HCT116 (cell line): ENCODE measurements around the gene RHBDD3.

Source experiments
- CTCF ChIP-seq, 3 experiments: fragments of 200-600 bp in 1 of 3; sonication (generic) in 1 of 3; IDR thresholded peaks in 2 of 3; conservative IDR thresholded peaks in 1 of 3; 2 replicates each; pipeline ENCODE4 v1.5.1; 2012 to 2017; ENCODE audit warnings: low read depth in 2 of 3, low read length in 2 of 3, antibody characterized with exemption in 1 of 3, borderline replicate concordance in 1 of 3, control low read depth in 1 of 3, mild to moderate bottlenecking in 1 of 3, mixed read lengths in 1 of 3, mixed run types in 1 of 3, moderate library complexity in 1 of 3; ENCODE audit not compliant: insufficient read depth in 1 of 3
- EZH2 ChIP-seq: fragments of 200-600 bp; sonication (generic); IDR thresholded peaks from 2 replicates; pipeline ENCODE4 v1.6.1; 2017; ENCODE audit warnings: antibody characterized with exemption, mixed run types

GRCh38 chr22:29244785-29245625, 22.8 kb downstream of the RHBDD3 start:
- TF ChIP-seq EZH2 (no peak), CTCF (IDR thresholded peaks at IDR 0.05 in 2 of 3, conservative IDR thresholded peaks at IDR 0.05 in 1 of 3; ENCODE audit: borderline replicate concordance in 1 of 3, insufficient read depth in 1 of 3, low read depth in 2 of 3, low read length in 2 of 3) (no peak)
